ENCODE results near the gene TLNRD1.
"Not testable (repeated sequence)": the region's sequence is repeated elsewhere in the genome, so short reads cannot be mapped to it uniquely, and the experiment has no call there.

The TLNRD1 gene

DNA sequence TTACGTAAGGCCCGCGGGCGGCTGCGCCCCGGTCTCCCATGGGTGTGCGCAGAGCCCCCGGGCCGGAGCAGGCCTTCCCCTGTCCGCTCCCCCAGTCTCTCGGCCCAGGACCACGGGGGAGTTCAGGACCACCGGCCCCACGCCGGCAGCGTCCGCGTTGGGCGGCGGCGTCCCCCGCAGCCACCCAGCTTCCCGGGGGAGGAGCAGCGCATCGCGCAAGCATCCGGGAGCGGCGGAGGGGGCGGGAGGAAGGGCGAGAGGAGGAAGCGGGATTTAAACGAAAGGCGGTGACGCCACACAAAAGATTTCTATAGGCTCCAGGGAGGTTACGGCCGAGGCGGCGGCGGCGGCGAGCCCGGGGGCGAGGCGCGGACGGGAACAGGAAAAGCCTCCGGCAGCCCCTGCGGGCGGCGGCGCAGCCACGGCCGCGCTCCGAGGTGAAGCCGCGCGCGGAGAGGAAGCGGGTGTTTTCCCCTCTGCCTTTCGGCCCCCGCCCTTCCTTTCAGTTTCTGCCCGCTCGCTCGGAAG lies at the start of gene TLNRD1:
Gene TLNRD1 (plus strand): TSS at position 300 of the 528 bp plus-strand sequence. CDS start 1,349 bp downstream, outside the sequence.
- DNase-seq (ENCODE audit: low spot score), result peak; percentile 93

DNA sequence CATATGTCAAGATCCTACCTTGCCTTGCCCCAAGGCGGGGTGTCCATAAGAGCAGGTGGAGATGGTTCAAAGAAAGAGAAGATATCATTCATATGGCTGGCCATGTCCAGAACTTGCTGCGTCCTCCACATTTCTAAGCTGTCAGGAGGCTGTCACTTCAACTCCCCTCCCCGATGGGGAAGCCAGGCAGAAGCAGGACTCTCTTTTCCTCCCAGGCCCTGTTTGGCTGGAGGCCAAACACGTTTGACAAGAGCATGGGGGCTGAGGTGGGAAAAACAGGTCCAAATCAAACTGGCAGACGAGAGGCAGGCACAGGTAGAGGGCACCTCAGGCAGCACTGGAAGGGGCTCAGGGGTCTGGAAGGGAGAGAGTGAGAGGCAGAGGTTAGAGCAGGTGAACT lies 48.8 kb upstream of the TLNRD1 start:
- no peak for DNase-seq (ENCODE audit: low spot score)

DNA sequence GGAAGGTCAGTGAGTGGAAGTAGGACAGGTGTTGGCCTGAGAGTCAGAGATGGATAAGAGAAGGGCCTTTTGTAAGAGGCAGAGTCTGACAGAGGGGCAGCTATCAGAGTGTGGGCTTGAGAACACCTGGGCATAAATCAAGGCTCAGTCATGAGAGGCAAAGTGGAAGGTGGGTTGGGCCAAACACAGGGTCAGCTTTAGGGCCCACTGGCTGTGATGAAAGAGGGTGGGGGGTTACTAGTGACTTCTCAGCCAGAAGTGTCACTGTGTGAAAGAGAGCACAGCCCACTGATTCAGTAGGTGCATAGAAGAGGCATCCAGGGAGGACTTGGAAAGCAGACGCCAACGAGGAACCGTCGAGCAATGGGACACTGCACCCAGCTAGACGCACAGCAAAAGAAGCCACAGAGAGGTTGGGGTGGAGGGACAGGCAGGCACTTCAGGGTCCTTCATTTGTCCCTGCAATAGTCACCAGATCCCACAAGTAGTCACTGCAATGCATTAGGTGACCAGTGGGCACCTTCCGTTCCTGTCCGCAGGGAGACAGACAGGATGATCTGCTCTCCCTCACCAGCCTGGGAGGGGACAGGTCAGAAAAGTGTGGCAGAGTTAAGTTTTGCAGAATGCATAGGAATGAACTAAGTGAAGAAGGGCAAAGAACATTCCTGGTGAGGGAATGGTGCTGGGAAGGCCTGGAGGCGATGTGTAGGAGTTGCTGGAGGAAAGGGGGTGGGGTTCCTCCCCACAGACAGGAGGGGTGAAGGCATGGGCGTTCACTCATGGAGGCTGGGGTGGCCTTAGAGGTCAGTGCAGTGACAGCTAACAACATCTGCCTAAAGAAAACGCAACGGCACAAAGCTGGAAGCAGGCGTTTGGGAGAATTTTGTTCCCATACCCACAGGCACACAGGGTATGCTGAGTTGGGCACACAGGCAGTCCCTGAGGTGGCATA lies 47.4 kb upstream of the TLNRD1 start:
- no peak for DNase-seq (ENCODE audit: low spot score)

DNA sequence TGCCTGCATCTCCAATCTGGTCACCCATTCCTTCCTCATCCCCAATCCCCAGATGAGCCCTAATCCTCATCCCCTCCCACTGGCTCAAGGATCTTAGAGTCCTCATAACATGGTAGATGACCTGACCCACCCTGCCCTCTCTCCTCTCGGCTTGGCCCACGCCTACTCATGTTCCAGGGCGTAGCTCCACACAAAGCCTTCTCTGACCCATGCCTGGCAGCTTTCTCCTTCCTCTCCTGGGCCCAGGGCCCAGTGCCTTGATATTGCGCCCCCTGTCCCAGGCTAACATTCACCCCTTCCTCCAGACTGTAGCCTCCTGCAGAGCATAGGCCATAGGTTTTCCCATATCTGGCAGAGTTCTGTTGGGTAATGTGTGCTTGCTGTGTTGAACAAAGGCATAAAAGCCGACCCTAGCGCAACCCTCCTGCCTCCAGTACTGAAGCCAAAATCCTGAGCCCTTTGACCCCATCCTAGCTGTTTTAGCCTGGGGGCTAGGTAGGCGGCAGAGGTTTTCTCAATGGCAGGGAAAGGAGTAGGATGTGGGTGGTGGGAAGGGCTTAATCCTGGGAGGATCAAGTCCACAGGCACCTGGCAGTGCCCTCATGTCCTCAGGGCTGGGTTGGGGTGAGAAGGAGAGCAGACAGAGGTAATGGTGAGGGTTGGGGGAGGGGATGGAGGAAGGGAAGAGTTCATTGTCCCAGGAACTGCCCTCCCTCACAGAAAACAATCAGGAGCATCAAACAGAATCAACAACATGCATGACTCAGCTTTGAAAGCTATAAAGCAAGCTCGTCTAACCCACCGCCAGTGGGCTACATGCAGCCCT lies 46.6 kb upstream of the TLNRD1 start:
- DNase-seq (ENCODE audit: low spot score), result no peak

DNA sequence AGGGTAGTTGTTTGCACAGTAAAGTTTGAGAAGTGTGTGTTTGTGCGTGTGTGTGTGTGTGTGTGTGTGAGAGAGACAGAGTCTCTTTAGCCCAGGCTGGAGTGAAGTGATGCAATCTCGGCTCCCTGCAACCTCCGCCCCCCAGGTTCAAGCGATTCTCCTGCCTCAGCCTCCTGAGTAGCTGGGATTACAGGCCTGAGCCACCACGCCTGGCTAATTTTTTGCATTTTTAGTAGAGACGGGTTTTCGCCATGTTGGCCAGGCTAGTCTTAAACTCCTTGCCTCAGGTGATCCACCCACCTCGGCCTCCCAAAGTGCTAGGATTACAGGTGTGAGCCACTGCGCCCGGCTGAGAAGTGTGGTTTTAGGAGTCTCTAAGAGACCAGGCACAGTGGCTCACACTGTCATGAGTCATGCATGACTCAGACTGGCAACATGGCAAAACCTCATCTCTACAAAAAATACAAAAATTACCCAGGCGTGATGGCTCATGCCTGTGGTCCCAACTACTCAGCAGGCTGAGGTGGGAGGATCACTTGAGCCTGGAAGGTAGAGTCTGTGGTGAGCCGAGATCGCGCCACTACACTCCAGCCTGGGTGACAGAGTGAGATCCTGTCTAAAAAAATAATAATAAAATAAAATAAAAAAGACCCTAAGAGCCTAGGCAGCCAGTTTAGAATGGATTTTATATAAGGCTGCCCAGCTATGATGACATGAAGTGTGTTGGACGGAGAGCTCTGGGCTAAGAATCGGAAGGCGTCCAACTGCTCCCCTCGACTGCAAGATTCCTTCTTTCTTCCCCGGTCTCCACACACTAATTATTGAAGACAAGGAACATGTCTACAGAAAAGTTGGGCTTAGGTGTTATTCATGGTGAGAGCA lies 44.9 kb upstream of the TLNRD1 start:
- DNase-seq (ENCODE audit: low spot score), result peak; percentile 66

DNA sequence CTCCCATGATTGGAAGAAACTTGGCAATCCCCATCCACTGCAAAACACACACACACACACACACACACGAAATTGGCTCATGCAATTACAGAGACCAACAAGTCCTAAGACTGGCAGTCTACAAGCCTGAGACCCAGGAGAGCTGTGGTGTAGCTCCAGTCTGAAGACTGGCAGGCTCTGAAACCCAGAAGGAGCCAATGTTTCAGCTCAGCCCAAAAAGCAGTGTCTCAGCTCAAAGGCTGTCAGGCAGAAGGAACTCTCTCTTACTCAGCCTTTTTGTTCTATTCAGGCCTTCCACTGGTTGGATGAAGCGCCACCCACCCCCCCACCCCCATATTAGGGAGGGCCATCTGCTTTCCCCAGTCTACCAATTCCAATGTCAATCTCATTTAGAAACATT lies 43.2 kb upstream of the TLNRD1 start:
- DNase-seq (ENCODE audit: low spot score), result no peak

DNA sequence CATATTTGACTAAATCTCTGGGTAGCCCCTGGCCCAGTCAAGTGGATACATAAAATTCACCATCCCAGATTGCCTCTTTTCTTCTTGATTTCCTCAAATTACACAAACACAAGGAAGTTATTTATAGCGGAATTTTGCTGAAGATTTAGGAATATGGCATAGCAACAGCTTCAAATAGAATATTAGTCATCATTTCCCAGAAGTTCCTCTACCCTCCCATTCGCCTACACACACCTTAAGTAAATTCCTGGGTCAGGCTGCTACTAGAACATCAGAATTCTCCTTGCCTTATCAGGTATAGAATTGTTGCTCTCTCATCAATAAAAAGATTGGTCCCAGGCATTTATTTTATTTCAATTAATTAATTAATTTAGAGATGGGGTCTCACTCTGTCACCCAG lies 42.7 kb upstream of the TLNRD1 start:
- no peak for DNase-seq (ENCODE audit: low spot score)

DNA sequence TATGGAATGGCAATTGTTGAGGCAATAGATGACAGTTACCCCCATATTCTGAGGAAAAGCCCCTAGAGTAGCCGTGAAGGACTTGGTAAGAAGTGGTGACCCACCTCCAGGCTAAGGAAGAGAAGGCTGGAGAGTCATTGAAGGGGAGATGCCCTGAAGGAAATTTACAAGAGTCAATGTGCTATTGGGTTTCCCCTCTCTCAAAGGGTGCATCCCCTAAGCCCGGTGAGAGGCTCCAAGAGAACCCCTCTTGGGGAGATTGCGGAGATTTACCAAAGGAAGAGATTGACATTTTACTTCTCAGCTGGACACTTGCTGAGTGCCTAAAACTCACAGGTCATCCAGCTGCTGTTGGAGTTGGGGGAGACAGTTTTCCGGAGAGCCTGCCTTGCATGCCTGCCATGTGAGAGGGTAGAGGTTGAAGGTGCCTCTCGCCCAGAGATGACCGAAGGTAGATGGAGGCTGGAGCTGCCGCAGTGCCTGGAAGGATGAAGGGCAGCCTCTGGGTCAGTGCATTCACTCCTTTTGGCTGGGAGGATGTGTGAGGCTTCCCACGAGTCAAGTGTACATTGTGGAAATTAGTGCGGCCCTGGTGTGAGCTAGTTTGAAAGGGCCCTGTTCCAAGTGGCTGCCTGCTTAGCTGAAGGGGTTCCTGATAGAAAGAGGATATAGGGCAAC lies 41.8 kb upstream of the TLNRD1 start:
- DNase-seq (ENCODE audit: low spot score), result no peak

DNA sequence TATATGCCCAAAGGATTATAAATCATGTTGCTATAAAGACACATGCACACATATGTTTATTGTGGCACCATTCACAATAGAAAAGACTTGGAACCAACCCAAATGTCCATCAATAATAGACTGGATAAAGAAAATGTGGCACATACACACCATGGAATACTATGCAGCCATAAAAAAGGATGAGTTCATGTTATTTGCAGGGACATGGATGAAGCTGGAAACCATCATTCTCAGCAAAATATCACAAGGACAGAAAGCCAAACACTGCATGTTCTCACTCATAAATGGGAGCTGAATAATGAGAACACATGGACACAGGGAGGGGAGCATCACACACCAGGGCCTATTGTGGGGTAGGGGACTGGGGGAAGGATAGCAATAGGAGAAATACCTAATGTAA lies 35.3 kb upstream of the TLNRD1 start:
- not testable (repeated sequence) for DNase-seq (ENCODE audit: low spot score)

DNA sequence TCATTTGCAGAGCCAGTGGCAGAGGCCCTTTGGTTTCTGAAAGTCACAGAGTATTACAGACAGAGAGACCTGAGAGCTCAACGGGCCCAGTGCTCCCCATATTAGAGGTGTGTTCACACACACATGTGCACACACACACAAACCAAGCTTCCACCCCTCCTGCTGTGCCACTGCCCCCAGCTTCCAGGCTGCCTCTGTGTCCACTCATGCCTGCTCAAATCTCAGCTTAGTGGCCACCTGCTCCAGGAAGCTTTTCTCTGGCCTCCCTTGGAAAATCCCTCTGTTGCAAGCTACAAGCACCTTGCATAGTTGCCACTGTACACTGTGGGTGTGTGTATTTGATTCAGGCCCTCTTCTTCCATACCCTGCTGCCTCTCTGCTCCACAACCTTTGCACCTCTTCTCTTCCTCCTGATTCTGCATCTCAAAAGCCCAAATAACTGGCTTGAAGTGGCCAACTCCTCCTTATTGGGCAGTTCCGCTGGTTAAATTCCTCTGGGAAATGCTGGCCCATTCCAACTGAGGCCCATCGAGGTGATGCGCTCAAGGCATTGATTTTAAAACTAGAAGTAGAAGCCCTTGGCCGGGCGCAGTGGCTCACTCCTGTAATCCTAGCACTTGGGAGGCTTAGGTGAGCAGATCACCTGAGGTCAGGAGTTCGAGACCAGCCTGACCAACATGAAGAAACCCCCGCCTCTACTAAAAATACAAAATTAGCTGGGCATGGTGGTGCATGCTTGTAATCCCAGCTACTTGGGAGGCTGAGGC lies 34.1 kb upstream of the TLNRD1 start:
- no peak for DNase-seq (ENCODE audit: low spot score)

DNA sequence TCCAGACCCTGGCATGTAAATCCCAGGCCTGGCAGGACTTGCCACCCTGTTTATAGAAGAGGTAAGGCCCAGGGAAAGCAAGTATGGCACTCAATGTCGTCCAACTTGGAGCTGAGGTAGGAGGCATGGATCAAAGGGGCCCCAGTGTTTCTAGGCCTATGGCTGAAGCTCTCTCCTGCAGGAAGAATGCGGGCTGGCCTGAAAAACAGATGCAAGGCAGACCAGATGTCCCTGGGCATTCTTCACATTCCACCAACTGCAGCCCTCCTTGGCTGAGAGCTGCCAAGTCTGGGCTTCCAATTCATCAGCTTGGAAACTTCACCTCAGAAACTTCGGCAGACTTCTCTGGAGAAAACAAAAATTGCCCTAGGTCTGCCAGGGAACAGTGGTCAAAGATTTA lies 33.3 kb upstream of the TLNRD1 start:
- DNase-seq (ENCODE audit: low spot score), result peak; percentile 91

DNA sequence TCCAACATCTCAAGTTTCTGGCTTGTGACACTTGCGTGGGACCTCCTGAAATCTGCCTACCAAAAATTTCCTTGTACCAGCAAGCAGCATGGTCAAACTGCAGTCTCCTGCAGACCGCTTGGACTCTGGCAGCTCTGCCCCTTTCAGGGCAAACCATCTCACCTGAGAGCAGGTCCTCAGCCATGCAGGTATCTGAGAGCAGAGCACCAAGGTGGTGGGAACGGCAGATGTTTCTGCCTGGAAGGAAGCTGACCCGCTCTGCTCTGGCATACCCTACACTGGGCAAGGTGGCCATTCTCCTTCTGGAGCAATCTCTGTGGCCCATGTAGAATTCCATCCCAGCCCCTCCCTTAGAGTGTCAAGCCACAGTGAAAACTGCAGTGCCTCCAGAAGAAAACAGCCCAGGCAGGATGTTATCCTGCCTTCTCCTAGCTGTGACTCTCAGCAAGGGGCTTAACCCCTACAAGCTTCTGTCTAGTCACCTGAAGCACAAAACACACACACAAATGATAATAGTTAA lies 32.7 kb upstream of the TLNRD1 start:
- no peak for DNase-seq (ENCODE audit: low spot score)

DNA sequence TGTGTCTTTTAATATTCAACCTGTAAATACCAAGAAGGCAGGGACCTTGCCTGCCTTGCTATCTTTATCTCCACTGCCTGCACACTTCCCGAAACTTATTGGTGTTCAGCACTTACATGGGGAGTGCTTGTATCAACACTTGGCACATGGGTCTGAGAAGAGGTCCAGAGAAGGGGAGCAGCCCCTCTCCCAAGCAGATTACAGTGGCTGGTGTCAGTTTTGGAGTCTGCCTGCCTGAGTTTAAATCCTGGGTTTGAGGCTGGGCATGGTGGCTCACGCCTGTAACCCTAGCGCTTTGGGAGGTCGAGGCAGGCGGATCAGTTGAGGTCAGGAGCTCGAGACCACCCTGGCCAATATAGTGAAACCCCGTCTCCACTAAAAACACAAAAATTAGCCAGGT lies 31.4 kb upstream of the TLNRD1 start:
- DNase-seq (ENCODE audit: low spot score), result no peak

DNA sequence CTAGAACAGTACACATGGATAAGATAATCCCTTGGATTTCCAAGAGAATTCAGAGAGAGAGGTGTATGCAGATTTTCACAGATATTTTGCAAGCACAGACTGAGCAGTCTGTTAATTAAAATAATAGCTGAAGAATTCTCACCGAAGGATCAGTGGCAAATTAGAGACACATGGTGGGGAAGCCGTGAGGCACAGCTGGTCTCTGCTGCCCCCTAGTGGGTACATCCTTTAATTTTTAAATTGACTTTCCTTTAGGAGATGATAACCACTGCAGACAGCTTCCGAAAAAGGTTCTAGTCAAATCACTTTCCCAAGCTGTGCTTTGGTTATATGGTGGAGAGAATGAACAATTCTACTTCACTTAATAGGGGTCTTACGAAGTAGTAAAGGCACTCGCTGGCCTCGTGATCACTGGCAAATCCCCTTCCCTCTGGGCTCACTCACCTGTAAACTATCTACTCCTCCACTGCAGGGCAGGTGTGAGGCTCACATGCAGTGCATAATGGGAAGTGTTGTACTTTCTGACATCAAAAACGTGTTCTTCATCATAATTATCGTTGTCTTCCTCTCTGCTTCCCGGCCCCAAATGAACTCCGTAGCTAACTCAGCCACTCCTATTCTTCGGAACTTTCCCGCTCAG lies 30.6 kb upstream of the TLNRD1 start:
- peak; percentile 77 for DNase-seq (ENCODE audit: low spot score)

DNA sequence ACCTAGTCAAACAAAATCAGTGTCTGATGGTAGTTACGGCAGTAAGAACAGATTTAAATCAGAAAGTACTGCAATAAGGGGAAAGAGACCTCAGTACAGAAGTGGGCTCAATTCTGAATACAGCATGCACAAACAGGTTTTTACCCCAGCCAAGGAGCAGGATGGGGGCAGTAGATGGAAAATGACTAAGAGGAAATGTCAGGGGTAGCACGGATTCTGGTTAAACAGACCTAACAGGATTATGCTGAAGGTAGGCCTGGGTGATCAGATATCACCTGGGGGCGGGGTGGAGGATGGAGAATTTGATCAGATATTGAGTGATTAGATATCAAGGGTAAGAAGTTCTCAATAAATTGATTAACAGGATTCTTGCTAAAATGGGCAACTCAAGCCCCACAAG lies 30.1 kb upstream of the TLNRD1 start:
- DNase-seq (ENCODE audit: low spot score), result no peak

DNA sequence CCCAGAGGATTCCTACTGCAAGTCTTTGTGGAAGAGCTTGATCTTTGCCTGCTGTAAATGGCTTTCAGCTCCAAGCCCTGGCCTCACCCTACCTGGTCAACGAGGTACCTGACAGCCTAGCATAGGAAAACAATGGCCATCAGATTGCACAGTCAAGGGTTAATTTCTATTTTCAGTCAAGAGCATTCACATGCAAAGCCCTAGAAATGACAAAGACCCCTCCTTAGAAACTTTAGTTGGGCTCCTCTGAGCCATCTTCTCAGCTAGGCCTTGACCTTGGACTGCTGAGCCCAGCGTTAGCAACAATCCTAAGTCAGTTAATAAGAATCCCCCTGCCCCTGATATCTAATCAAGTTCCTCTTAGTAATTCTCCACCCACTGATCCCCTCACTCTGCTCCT lies 29.6 kb upstream of the TLNRD1 start:
- no peak for DNase-seq (ENCODE audit: low spot score)

DNA sequence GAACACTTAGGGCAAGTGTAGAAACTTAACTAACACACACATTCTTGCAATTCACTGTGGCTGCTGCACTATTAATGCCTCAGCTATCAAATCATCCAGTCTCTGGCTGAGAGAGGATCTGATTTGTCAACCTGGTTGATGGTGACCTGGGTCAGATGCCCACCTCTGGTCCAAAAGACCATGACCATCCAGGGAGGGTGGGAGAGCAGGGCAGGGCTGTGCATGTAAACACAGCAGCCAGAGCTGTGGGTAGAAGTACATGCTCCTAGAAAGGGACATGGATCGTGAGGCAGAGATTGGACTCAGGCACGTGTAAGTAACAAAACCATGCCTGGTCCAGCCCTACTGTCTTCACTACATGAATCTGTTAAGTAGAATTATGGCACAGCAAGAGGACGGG lies 28.4 kb upstream of the TLNRD1 start:
- DNase-seq (ENCODE audit: low spot score), result no peak

DNA sequence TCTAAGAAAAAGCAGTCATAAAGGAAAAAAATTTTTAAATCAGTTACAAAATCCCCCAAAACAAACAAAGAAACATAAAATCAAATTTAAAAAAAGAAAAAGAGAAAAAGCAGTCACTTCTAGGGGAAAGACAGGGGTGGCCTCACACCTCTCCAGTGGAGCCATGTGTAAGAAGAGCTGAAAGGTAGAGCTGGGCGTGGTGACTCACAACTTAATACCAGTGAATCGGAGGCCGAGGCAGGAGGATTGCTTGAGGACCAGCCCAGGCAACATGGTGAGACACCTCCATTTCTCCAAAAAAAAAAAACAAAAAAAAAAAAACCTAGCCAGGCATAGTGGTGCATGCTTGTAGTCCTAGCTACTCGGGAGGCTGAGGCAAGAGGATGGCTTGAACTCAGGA lies 25.8 kb upstream of the TLNRD1 start:
- DNase-seq (ENCODE audit: low spot score), result no peak

DNA sequence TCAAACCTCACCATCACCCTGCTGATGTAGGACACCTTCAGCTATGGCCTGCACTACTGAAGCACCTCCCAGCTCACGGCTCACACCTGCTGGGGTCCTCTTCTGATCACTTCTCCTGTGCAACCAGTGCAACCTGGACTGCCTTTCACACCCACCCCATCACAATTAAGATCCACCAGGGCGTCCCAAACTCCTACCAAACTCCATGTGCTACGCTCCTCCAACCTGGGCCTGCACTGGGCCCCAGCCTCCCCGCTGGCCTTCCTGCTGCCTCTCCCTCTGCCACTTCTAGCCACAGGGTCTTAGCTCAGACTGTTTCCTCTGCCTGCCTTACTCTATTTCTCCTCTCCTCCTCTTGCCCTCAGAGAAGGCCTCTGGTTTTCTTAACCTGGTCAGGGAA lies 23.9 kb upstream of the TLNRD1 start:
- no peak for DNase-seq (ENCODE audit: low spot score)

DNA sequence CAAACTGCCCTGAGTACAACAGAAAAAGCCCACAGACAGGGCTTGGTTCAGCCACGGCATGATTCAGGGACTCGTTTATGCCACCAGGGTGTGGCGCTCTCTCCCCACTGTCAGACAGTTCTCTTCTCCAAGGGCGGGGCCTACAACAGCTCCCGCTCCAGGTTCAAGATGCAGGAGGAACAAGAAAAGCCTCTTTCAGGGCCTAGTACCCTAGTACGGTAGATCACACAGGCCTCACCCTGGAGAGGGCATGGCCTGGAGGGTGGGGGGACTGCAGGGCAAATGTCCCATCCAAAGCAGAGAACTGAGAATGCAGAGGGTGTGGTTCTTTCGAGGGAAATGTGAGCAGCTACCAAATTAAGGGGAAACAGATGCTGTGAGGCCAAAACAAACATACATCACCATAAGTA lies 23.1 kb upstream of the TLNRD1 start:
- peak; percentile 74 for DNase-seq (ENCODE audit: low spot score)

All from AG08395 (cell line).